AG04450 (cell line): ENCODE results near the gene TNRC6A. TPM values are rescaled to one million over a fixed set of nuclear protein-coding genes. Genes with fewer than 3 reads are reported as not detected.

Experiments used
- CTCF ChIA-PET: fragments of 300-600, 350-600 bp; formaldehyde crosslinking; extraction: SDS; loops from one replicate; lab custom pipeline; 2022; ENCODE audit warnings: antibody characterized with exemption, inconsistent platforms; lab: Charles Lee
- POLR2A ChIA-PET: fragments of 350-600 bp; formaldehyde crosslinking; extraction: SDS; loops from one replicate; lab custom pipeline; 2021; ENCODE audit warnings: antibody characterized with exemption, inconsistent platforms; lab: Yijun Ruan, JAX
- DNase-seq: peaks from one replicate; pipeline ENCODE4 v3.0.0-alpha.2; 2011; ENCODE audit warnings: low read depth, low spot score
- H3K27ac ChIP-seq: one replicate; pipeline ENCODE4 v1.5.1; 2012; ENCODE audit warnings: low read depth, low read length, control low read depth
- H3K27me3 ChIP-seq: one replicate; pipeline ENCODE4 v1.6.0; 2012; ENCODE audit warnings: low read length; ENCODE audit not compliant: control insufficient read depth, insufficient read depth
- H3K4me3 ChIP-seq: 2 replicates; pipeline ENCODE4 v1.5.1; 2011; ENCODE audit warnings: mild to moderate bottlenecking, low read depth, low read length, control low read depth
- H3K9me3 ChIP-seq: 2 replicates; pipeline ENCODE4 v1.5.1; 2012; ENCODE audit warnings: low read length; ENCODE audit not compliant: control insufficient read depth, insufficient read depth
- polyA plus RNA-seq: library from polyadenylated mRNA; depleted of rRNA; stranded (reverse); fragments of >200 nt; gene quantifications from 2 replicates; pipeline ENCODE4 v1.2.3, GENCODE V29; 2011
- TF ChIP-seq, protein P1 (sequence below): IDR thresholded peaks from 2 replicates; pipeline ENCODE4 v1.5.1; 2011; ENCODE audit warnings: low read depth, low read length, control low read depth, inconsistent platforms

Gene TNRC6A
- polyA plus RNA-seq, 1 experiment: 76.2 TPM

DNA sequence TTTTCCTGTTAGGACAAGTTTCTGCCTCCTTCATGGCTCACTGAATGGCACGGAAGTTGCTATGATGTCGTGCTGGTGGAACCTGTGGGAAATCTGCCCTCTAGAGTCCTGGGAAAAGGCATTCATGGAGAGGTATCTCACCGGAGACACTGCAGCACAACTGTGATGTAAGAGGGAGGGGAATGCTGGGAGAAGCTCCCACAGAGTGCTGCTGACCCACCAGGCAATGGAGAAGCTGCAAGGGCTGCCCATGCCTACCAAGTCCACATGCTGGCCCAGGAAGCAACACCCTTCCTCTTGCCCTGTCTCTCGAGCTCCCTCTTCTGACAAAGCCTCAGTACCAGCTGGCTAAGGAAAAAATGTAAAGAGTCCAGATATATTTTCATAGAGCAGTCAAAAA, 71.1 kb downstream of the TNRC6A start:
- Histone ChIP-seq H3K27ac (no peak overlapping the region), H3K4me3 (no peak overlapping the region), H3K9me3 (no peaks in the 10 kb centered on the region), H3K27me3 (no peaks in the 10 kb centered on the region)
- ChIA-PET POLR2A (no interaction called here), CTCF (interaction anchor here (0.5 to 0.9 kb wide), 4 partner anchors 87 to 220 kb away, joined by 3 to 6 read pairs (median 4); no protein-coding TSS in a partner anchor)
- TF ChIP-seq, protein P1, sequence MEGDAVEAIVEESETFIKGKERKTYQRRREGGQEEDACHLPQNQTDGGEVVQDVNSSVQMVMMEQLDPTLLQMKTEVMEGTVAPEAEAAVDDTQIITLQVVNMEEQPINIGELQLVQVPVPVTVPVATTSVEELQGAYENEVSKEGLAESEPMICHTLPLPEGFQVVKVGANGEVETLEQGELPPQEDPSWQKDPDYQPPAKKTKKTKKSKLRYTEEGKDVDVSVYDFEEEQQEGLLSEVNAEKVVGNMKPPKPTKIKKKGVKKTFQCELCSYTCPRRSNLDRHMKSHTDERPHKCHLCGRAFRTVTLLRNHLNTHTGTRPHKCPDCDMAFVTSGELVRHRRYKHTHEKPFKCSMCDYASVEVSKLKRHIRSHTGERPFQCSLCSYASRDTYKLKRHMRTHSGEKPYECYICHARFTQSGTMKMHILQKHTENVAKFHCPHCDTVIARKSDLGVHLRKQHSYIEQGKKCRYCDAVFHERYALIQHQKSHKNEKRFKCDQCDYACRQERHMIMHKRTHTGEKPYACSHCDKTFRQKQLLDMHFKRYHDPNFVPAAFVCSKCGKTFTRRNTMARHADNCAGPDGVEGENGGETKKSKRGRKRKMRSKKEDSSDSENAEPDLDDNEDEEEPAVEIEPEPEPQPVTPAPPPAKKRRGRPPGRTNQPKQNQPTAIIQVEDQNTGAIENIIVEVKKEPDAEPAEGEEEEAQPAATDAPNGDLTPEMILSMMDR: 0 out of 2 replicates have a peak, but pooled peaks have one; percentile 24
- no peak for DNase-seq

DNA sequence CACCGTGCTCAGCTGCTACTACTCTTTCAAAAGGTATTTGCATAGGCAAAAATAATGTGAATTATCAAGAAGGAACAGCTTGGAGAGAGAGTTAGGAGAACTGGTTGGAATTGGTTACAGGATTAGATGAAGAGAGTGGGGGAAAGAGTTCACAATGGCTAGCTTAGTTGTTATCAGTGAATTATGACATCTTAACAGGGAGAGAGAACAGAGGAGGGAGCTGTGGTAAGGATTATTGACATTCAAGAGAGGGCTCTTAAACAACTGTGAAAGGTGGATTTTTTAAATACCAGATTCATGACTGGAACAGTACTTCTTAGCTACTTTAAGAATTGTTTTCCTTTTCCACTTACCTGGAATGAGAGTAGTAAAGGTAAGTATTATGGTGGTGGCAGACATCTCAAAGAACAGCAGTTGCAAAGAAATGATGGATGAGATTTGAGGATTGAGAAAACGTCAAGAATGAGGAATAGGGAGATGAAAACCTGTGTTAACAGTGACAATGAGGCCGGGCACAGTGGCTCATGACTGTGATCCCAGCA, 72.4 kb downstream of the TNRC6A start:
- DNase-seq: no peak
- ChIA-PET CTCF (interaction anchor here (0.9 to 1.5 kb wide), 3 partner anchors 33 to 234 kb away, joined by 3 to 5 read pairs (median 4); no protein-coding TSS in a partner anchor), POLR2A (no interaction called here)
- H3K4me3 ChIP-seq: no peak overlapping the region
- no peaks in the 10 kb centered on the region for H3K9me3 ChIP-seq
- TF ChIP-seq, protein P1: no peak
- H3K27me3 ChIP-seq: no peaks in the 10 kb centered on the region
- H3K27ac ChIP-seq: no peak overlapping the region

DNA sequence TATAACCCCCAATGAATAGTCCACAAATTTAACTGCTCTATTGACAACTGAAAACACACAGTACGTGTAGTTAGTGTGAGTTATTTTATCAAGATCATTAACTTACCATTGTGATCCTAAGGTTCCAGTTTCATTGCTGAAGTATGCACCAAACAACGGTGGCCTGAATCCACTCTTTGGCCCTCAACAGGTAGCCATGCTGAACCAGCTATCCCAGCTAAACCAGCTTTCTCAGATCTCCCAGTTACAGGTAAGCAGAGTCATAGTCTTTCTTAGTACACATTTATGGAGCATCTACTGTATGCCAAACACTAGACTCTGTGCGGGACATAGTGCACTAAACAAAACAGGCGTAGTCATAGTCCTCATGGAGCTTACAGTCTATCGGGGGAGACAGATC, 76.0 kb downstream of the TNRC6A start:
- no peak for DNase-seq
- Histone ChIP-seq H3K9me3 (no peaks in the 10 kb centered on the region), H3K4me3 (no peak overlapping the region), H3K27me3 (no peaks in the 10 kb centered on the region), H3K27ac (no peak overlapping the region)
- TF ChIP-seq, protein P1: no peak
- ChIA-PET POLR2A (interaction anchor here (0.6 kb wide), 1 partner anchor 13 kb away, joined by 4 read pairs; no protein-coding TSS in a partner anchor), CTCF (no interaction called here)

DNA sequence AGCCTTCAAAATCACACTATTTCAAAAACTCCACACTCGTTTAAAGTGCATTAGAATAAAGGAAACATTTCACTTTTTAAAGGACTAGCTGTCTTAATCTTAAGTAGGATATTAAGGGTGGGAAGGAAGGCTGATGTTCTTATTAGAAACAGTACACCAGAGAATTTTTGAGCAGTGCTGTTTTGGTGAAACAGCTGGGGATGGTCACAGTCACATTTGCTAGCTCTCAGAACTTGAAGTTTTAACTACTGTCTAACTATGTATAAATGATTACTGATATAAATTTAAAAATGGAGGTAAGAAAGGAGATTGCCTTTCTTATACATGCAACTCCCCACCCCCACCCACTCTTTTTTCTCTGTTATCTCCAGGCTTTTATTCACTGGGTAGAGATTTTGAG, 77.8 kb downstream of the TNRC6A start:
- TF ChIP-seq, protein P1: no peak
- Histone ChIP-seq H3K27me3 (no peaks in the 10 kb centered on the region), H3K4me3 (no peak overlapping the region), H3K9me3 (no peaks in the 10 kb centered on the region), H3K27ac (no peak overlapping the region)
- ChIA-PET POLR2A (no interaction called here), CTCF (interaction anchor here (0.6 to 1.1 kb wide), 5 partner anchors 9 to 290 kb away, joined by 3 to 7 read pairs (median 3); no protein-coding TSS in a partner anchor)
- DNase-seq: no peak
